Astrocyte of the hippocampus (primary cell): ENCODE measurements around the gene DPP10.
"Not testable (repeated sequence)": the region's sequence is repeated elsewhere in the genome, so short reads cannot be mapped to it uniquely, and the experiment has no call there.

Source experiments
- DNase-seq: peaks from one replicate; pipeline ENCODE4 v3.0.0; 2011; ENCODE audit warnings: low read depth, low spot score

Gene DPP10

GRCh38 chr2:114442510-114442909 is at the start of gene DPP10:
TSS of gene DPP10 (plus strand) at chr2:114442641.
- DNase-seq: peak; percentile 33

- no peak for DNase-seq
Measured at GRCh38 chr2:114400890-114401289, 41.6 kb upstream of the DPP10 start.

- DNase-seq: no peak
Measured at GRCh38 chr2:114405247-114406116, 37.0 kb upstream of the DPP10 start.

- no peak for DNase-seq
Measured at GRCh38 chr2:114406347-114406746, 36.1 kb upstream of the DPP10 start.

- DNase-seq: not testable (repeated sequence)
Measured at GRCh38 chr2:114407353-114407752, 35.1 kb upstream of the DPP10 start.

- DNase-seq: no peak
Measured at GRCh38 chr2:114421781-114422180, 20.7 kb upstream of the DPP10 start.

- DNase-seq: no peak
Measured at GRCh38 chr2:114424699-114425098, 17.7 kb upstream of the DPP10 start.

- DNase-seq: no peak
Measured at GRCh38 chr2:114426756-114427155, 15.7 kb upstream of the DPP10 start.

- DNase-seq: no peak
Measured at GRCh38 chr2:114436329-114436728, 6.1 kb upstream of the DPP10 start.

- DNase-seq: no peak
Measured at GRCh38 chr2:114446571-114446970, 4.1 kb downstream of the DPP10 start.

- no peak for DNase-seq
Measured at GRCh38 chr2:114450639-114451038, 8.2 kb downstream of the DPP10 start.

GRCh38 chr2:114456566-114456965 is 14.1 kb downstream of the DPP10 start:
- no peak for DNase-seq

GRCh38 chr2:114457956-114458355 is 15.5 kb downstream of the DPP10 start:
- no peak for DNase-seq

GRCh38 chr2:114461116-114461515 is 18.7 kb downstream of the DPP10 start:
- no peak for DNase-seq

GRCh38 chr2:114464961-114465706 is 22.7 kb downstream of the DPP10 start:
- no peak for DNase-seq

GRCh38 chr2:114468343-114468742 is 25.9 kb downstream of the DPP10 start:
- DNase-seq: no peak

GRCh38 chr2:114472246-114472645 is 29.8 kb downstream of the DPP10 start:
- no peak for DNase-seq

- no peak for DNase-seq
Measured at GRCh38 chr2:114472726-114473125, 30.3 kb downstream of the DPP10 start.

- DNase-seq: no peak
Measured at GRCh38 chr2:114488841-114489530, 46.5 kb downstream of the DPP10 start.

GRCh38 chr2:114495046-114495445 is 52.6 kb downstream of the DPP10 start:
- no peak for DNase-seq

- no peak for DNase-seq
Measured at GRCh38 chr2:114496959-114497358, 54.5 kb downstream of the DPP10 start.

GRCh38 chr2:114499101-114499500 is 56.7 kb downstream of the DPP10 start:
- no peak for DNase-seq
